Measurements from ENCODE around the gene PRKAA2.

The PRKAA2 gene

GRCh38 chr1:56644064-56644918, 823 bp upstream of the PRKAA2 start:
- H3K27ac Mint-ChIP-seq: no peak overlapping the region

DNA sequence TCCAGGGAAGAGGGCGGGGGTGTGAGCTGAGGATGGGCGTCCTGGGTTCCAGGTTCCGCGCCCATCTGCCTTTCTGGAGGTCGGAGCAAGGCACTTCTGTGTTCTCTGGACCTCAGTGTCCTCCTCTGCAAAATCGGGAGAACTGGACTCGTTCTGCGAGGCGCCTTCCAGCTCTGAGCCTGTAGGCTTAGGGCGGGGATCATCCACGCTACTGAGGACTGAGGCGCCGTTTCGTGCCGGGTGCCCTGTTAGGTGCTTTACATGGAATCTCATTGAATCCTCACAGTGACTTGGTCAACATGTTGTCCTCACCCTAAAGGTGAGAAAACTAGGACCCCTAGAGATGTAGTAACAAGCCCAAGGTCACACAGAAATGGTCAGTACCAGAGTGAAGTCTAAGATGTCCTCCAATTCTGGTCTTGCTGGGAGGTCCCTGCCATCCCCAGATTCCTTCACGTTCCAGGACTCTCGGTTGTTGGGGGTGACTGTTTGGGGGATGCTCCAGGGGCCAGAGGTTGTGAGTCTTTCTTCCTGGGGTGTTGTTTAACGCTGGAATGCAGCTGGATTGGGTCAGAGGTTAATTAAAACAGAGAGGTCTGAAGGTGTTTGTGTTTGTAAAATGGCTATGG, 677 bp downstream of the PRKAA2 start:
- Mint-ChIP-seq H3K9me3 (no peaks in the 10 kb centered on the region), H3K36me3 (ENCODE audit: low read depth) (no peaks in the 10 kb centered on the region), H3K4me3 (no peak overlapping the region), H3K4me1 (ENCODE audit: low read depth) (peaks cover 3% of the 10 kb centered on the region), H3K27me3 (ENCODE audit: low read depth) (peaks cover 53% of the 10 kb centered on the region), H3K27ac (no peak overlapping the region)

More at GRCh38 chr1:56644064-56644918, 823 bp upstream of the PRKAA2 start:
- peaks cover 3% of the 10 kb centered on the region for H3K4me1 Mint-ChIP-seq (ENCODE audit: low read depth)
- no peaks in the 10 kb centered on the region for H3K9me3 Mint-ChIP-seq
- H3K27me3 Mint-ChIP-seq (ENCODE audit: low read depth): peaks cover 53% of the 10 kb centered on the region
- H3K36me3 Mint-ChIP-seq (ENCODE audit: low read depth): no peaks in the 10 kb centered on the region
- H3K4me3 Mint-ChIP-seq: peak overlapping the region; percentile 9

DNA sequence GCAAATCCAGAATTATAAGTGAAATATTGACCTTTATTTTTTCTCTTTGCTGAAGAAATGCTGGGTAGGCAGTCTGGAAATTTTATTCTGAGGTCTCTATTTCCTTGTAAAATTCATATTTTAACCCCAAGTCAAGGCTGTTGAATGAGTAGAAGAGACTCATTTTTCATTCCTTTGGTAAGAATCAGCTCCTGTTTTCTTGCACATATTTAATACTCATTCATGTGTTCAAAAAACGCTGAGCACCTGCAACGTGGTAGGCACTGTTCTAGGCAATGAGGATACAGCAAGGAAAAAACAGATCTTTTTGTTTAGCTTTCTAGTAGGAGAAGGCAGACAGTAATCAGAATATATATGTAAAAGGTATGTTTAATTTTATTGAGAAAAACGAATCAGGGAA, 1.5 kb downstream of the PRKAA2 start:
- Mint-ChIP-seq H3K4me3 (no peak overlapping the region), H3K27ac (no peak overlapping the region), H3K27me3 (ENCODE audit: low read depth) (peaks cover 53% of the 10 kb centered on the region), H3K4me1 (ENCODE audit: low read depth) (peaks cover 3% of the 10 kb centered on the region), H3K36me3 (ENCODE audit: low read depth) (no peaks in the 10 kb centered on the region), H3K9me3 (no peaks in the 10 kb centered on the region)

DNA sequence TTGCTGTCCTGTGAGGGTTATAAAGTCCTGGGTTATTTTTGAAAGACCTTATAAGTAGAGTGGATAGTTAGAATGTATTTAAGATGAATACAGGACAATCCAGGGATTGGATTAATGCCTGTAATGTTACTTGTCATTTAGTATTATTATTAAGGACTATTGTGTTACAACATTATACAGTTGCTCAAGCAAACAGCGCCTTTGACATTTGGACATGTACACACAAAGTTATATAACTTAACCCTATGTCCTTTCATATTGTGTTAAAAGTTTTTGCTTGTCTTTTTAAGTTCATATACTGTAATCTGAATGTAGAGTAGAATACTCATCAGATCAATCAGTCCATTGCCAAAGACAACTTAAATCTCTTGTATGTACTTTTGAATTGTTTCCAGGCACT, 2.0 kb downstream of the PRKAA2 start:
- Mint-ChIP-seq H3K9me3 (no peaks in the 10 kb centered on the region), H3K36me3 (ENCODE audit: low read depth) (no peaks in the 10 kb centered on the region), H3K27me3 (ENCODE audit: low read depth) (peaks cover 53% of the 10 kb centered on the region), H3K4me3 (no peak overlapping the region), H3K4me1 (ENCODE audit: low read depth) (peaks cover 3% of the 10 kb centered on the region), H3K27ac (no peak overlapping the region)

- no peak overlapping the region for H3K27ac Mint-ChIP-seq
- H3K36me3 Mint-ChIP-seq (ENCODE audit: low read depth): no peaks in the 10 kb centered on the region
- peaks cover 47% of the 10 kb centered on the region for H3K27me3 Mint-ChIP-seq (ENCODE audit: low read depth)
- H3K4me3 Mint-ChIP-seq: no peak overlapping the region
- no peaks in the 10 kb centered on the region for H3K9me3 Mint-ChIP-seq
- peaks cover 3% of the 10 kb centered on the region for H3K4me1 Mint-ChIP-seq (ENCODE audit: low read depth)
Measured at GRCh38 chr1:56648546-56648945, 3.4 kb downstream of the PRKAA2 start.

- no peaks in the 10 kb centered on the region for H3K36me3 Mint-ChIP-seq (ENCODE audit: low read depth)
- H3K4me3 Mint-ChIP-seq: no peak overlapping the region
Measured at GRCh38 chr1:56654126-56654923, 9.2 kb downstream of the PRKAA2 start.

DNA sequence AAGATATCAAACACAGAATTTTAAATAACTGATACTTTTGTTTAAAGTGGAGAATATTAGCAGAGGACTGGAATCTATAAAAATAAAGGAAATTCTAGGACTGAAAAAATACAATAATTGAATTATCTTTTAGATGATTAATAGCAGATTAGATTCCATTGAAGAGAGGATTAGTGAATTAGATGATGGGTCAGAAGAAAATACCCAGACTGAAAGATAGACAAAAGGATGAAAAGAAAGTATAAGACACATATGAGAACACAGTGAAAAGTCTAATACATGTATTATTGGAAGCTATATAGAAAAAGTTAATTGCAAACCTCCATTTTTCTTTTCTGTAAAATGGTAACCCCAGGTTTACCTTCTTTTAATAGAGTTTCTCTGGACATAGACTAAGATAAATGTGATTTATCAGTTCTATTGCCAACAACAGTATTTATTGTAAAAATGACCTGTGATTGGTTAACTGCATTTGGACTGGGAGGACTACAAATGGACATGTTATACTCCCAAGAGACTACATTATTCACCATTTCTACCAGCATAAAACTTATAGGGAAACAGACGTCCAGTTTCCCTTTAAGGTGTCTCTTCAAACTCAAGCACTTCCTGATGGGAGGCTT, 11.0 kb downstream of the PRKAA2 start:
- Mint-ChIP-seq H3K9me3 (peaks cover 20% of the 10 kb centered on the region), H3K4me3 (no peak overlapping the region), H3K4me1 (ENCODE audit: low read depth) (no peaks in the 10 kb centered on the region), H3K27me3 (ENCODE audit: low read depth) (no peaks in the 10 kb centered on the region), H3K36me3 (ENCODE audit: low read depth) (no peaks in the 10 kb centered on the region), H3K27ac (no peak overlapping the region)

More at GRCh38 chr1:56654126-56654923, 9.2 kb downstream of the PRKAA2 start:
- no peaks in the 10 kb centered on the region for H3K27me3 Mint-ChIP-seq (ENCODE audit: low read depth)
- peaks cover 20% of the 10 kb centered on the region for H3K9me3 Mint-ChIP-seq
- H3K27ac Mint-ChIP-seq: no peak overlapping the region
- no peaks in the 10 kb centered on the region for H3K4me1 Mint-ChIP-seq (ENCODE audit: low read depth)

- Mint-ChIP-seq H3K27me3 (ENCODE audit: low read depth) (no peaks in the 10 kb centered on the region), H3K4me3 (no peak overlapping the region), H3K9me3 (peaks cover 20% of the 10 kb centered on the region), H3K27ac (no peak overlapping the region), H3K4me1 (ENCODE audit: low read depth) (no peaks in the 10 kb centered on the region), H3K36me3 (ENCODE audit: low read depth) (no peaks in the 10 kb centered on the region)
Measured at GRCh38 chr1:56658254-56658653, 13.1 kb downstream of the PRKAA2 start.

DNA sequence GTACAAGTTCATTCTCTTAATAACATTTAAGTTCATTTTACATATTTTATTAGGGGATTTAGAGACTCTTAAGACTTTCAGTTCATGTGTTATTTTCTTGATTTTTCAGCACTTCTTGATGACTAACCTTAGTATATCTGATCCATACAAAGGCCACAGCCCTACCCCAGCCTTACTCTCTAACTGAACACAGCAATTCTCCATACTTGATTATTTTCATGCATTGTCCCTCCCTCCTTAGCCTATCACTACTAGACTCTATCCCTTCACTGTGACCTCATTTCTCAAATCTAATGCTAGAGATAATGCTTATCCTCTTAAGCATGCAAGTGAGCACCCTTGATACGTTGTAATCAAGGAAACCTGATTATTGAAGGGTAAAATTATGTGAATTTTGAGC, 15.2 kb downstream of the PRKAA2 start:
- Mint-ChIP-seq H3K27ac (no peak overlapping the region), H3K4me3 (no peak overlapping the region), H3K4me1 (ENCODE audit: low read depth) (no peaks in the 10 kb centered on the region), H3K27me3 (ENCODE audit: low read depth) (no peaks in the 10 kb centered on the region), H3K9me3 (peaks cover 19% of the 10 kb centered on the region), H3K36me3 (ENCODE audit: low read depth) (no peaks in the 10 kb centered on the region)

- Mint-ChIP-seq H3K27ac (no peak overlapping the region), H3K27me3 (ENCODE audit: low read depth) (no peaks in the 10 kb centered on the region), H3K4me1 (ENCODE audit: low read depth) (no peaks in the 10 kb centered on the region), H3K4me3 (no peak overlapping the region), H3K36me3 (ENCODE audit: low read depth) (no peaks in the 10 kb centered on the region), H3K9me3 (no peaks in the 10 kb centered on the region)
Measured at GRCh38 chr1:56663846-56664245, 18.7 kb downstream of the PRKAA2 start.

GRCh38 chr1:56665384-56665783, 20.3 kb downstream of the PRKAA2 start:
- Mint-ChIP-seq H3K36me3 (ENCODE audit: low read depth) (no peaks in the 10 kb centered on the region), H3K27ac (no peak overlapping the region), H3K9me3 (no peaks in the 10 kb centered on the region), H3K27me3 (ENCODE audit: low read depth) (no peaks in the 10 kb centered on the region), H3K4me1 (ENCODE audit: low read depth) (no peaks in the 10 kb centered on the region), H3K4me3 (no peak overlapping the region)

- no peaks in the 10 kb centered on the region for H3K36me3 Mint-ChIP-seq (ENCODE audit: low read depth)
- no peaks in the 10 kb centered on the region for H3K4me1 Mint-ChIP-seq (ENCODE audit: low read depth)
- H3K9me3 Mint-ChIP-seq: no peaks in the 10 kb centered on the region
- H3K27me3 Mint-ChIP-seq (ENCODE audit: low read depth): no peaks in the 10 kb centered on the region
- H3K27ac Mint-ChIP-seq: no peak overlapping the region
- H3K4me3 Mint-ChIP-seq: no peak overlapping the region
Measured at GRCh38 chr1:56666112-56666608, 21.0 kb downstream of the PRKAA2 start.

- Mint-ChIP-seq H3K27me3 (ENCODE audit: low read depth) (no peaks in the 10 kb centered on the region), H3K36me3 (ENCODE audit: low read depth) (no peaks in the 10 kb centered on the region), H3K4me1 (ENCODE audit: low read depth) (no peaks in the 10 kb centered on the region), H3K27ac (no peak overlapping the region), H3K4me3 (no peak overlapping the region), H3K9me3 (no peaks in the 10 kb centered on the region)
Measured at GRCh38 chr1:56670350-56670749, 25.2 kb downstream of the PRKAA2 start.

DNA sequence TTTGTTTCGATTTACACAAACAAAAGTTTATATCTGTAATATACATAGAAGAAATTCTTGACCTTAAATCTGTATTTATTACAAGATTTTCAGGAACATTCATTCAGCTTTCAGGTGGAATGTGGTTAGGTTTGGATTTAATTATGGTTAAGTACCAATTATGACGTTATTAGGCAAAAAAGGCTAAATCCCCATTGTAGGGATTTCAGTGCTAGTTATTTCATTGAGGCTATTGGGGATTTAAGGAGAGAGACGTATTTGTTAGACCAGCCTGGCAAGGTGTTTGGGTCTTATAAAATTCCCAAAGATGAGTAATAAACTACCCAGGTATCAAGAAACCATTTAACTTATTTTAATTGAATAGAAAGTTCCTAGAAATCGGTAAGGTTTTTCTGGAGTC, 26.0 kb downstream of the PRKAA2 start:
- Mint-ChIP-seq H3K27me3 (ENCODE audit: low read depth) (no peaks in the 10 kb centered on the region), H3K36me3 (ENCODE audit: low read depth) (no peaks in the 10 kb centered on the region), H3K4me3 (no peak overlapping the region), H3K4me1 (ENCODE audit: low read depth) (no peaks in the 10 kb centered on the region), H3K27ac (no peak overlapping the region), H3K9me3 (no peaks in the 10 kb centered on the region)
